Activated naive CD8-positive, alpha-beta T cell treated with anti-CD3 and anti-CD28 coated beads for 36 hours (primary cell): Measurements from ENCODE around the gene RXFP1. TPM values are rescaled to one million over a fixed set of nuclear protein-coding genes. Genes with fewer than 3 reads are reported as not detected.

Source experiments
- DNase-seq: peaks from one replicate; pipeline ENCODE4 v3.0.0; 2021
- H3K27ac Mint-ChIP-seq: one replicate; pipeline ENCODE4 v1.8.0; 2022; ENCODE audit warnings: mild to moderate bottlenecking, moderate library complexity, mixed read lengths
- H3K27me3 Mint-ChIP-seq: one replicate; pipeline ENCODE4 v1.8.0; 2022; ENCODE audit warnings: mild to moderate bottlenecking, mixed read lengths
- H3K36me3 Mint-ChIP-seq: one replicate; pipeline ENCODE4 v1.8.0; 2021; ENCODE audit warnings: mild to moderate bottlenecking, mixed read lengths
- H3K4me1 Mint-ChIP-seq: one replicate; pipeline ENCODE4 v1.8.0; 2021; ENCODE audit warnings: mixed read lengths
- H3K4me3 Mint-ChIP-seq: one replicate; pipeline ENCODE4 v1.8.0; 2022; ENCODE audit warnings: mild to moderate bottlenecking, moderate library complexity, mixed read lengths
- H3K9me3 Mint-ChIP-seq: one replicate; pipeline ENCODE4 v1.8.0; 2022; ENCODE audit warnings: mixed read lengths
- total RNA-seq, 2 experiments: library from RNA; stranded (reverse); gene quantifications; one replicate each; pipeline ENCODE4 v1.2.3, GENCODE V29; 2021

Gene RXFP1
- total RNA-seq, 2 experiments from 2014 or later: not detected

GRCh38 chr4:158667651-158668198, 146.0 kb downstream of the RXFP1 start:
- no peaks in the 10 kb centered on the region for H3K9me3 Mint-ChIP-seq

GRCh38 chr4:158669310-158669709, 147.6 kb downstream of the RXFP1 start:
- Mint-ChIP-seq H3K27ac (no peak overlapping the region), H3K27me3 (no peaks in the 10 kb centered on the region), H3K36me3 (peaks cover 25% of the 10 kb centered on the region), H3K9me3 (no peaks in the 10 kb centered on the region), H3K4me1 (peaks cover 21% of the 10 kb centered on the region), H3K4me3 (no peak overlapping the region)
- DNase-seq: no peak

More at GRCh38 chr4:158667651-158668198, 146.0 kb downstream of the RXFP1 start:
- Mint-ChIP-seq H3K36me3 (peaks cover 25% of the 10 kb centered on the region), H3K27me3 (no peaks in the 10 kb centered on the region), H3K4me3 (no peak overlapping the region), H3K4me1 (peaks cover 19% of the 10 kb centered on the region), H3K27ac (no peak overlapping the region)
- peak; percentile 15 for DNase-seq

GRCh38 chr4:158670975-158671664, 149.4 kb downstream of the RXFP1 start:
- peak overlapping the region; percentile 98 for H3K27ac Mint-ChIP-seq
- H3K27me3 Mint-ChIP-seq: no peaks in the 10 kb centered on the region
- no peaks in the 10 kb centered on the region for H3K9me3 Mint-ChIP-seq
- peak; percentile 72 for DNase-seq
- H3K4me3 Mint-ChIP-seq: peak overlapping the region; percentile 98
- peaks cover 17% of the 10 kb centered on the region for H3K36me3 Mint-ChIP-seq
- peaks cover 21% of the 10 kb centered on the region for H3K4me1 Mint-ChIP-seq

- Mint-ChIP-seq H3K4me3 (peak within 1 kb of the TSS; percentile 98), H3K4me1 (peaks cover 21% of the 10 kb centered on the region), H3K9me3 (no peaks in the 10 kb centered on the region), H3K27ac (peak within 1 kb of the TSS; percentile 98), H3K27me3 (no peaks in the 10 kb centered on the region), H3K36me3 (peaks cover 14% of the 10 kb centered on the region)
- DNase-seq: no peak
These were observed 149.9 kb downstream of the RXFP1 start, which contains the start of gene C4orf46 for GRCh38 chr4:158671665-158671914. C4orf46 (minus strand) TSS chr4:158671887; CDS start chr4:158671801, 86 bp downstream.

- DNase-seq: peak; percentile 98
- Mint-ChIP-seq H3K36me3 (peaks cover 14% of the 10 kb centered on the region), H3K4me3 (peak within 1 kb of the TSS; percentile 98), H3K27ac (peak within 1 kb of the TSS; percentile 98), H3K27me3 (no peaks in the 10 kb centered on the region), H3K4me1 (peaks cover 24% of the 10 kb centered on the region), H3K9me3 (no peaks in the 10 kb centered on the region)
These were observed 150.5 kb downstream of the RXFP1 start, which contains the start of gene ETFDH for GRCh38 chr4:158671915-158672806. ETFDH (plus strand) TSS chr4:158672296; CDS start chr4:158672457, 161 bp downstream.

GRCh38 chr4:158673633-158674032, 152.0 kb downstream of the RXFP1 start:
- DNase-seq: no peak
- H3K36me3 Mint-ChIP-seq: peaks cover 12% of the 10 kb centered on the region
- no peaks in the 10 kb centered on the region for H3K27me3 Mint-ChIP-seq
- H3K4me3 Mint-ChIP-seq: no peak overlapping the region
- no peak overlapping the region for H3K27ac Mint-ChIP-seq
- no peaks in the 10 kb centered on the region for H3K9me3 Mint-ChIP-seq
- H3K4me1 Mint-ChIP-seq: peaks cover 24% of the 10 kb centered on the region

- Mint-ChIP-seq H3K36me3 (peaks cover 4% of the 10 kb centered on the region), H3K9me3 (no peaks in the 10 kb centered on the region), H3K4me1 (peaks cover 11% of the 10 kb centered on the region), H3K27me3 (no peaks in the 10 kb centered on the region), H3K4me3 (no peak overlapping the region), H3K27ac (no peak overlapping the region)
- no peak for DNase-seq
These were observed 154.4 kb downstream of the RXFP1 start for GRCh38 chr4:158676076-158676475.

- DNase-seq: no peak
- peaks cover 6% of the 10 kb centered on the region for H3K36me3 Mint-ChIP-seq
- no peak overlapping the region for H3K27ac Mint-ChIP-seq
- H3K4me1 Mint-ChIP-seq: peaks cover 5% of the 10 kb centered on the region
- no peaks in the 10 kb centered on the region for H3K27me3 Mint-ChIP-seq
- no peak overlapping the region for H3K4me3 Mint-ChIP-seq
- no peaks in the 10 kb centered on the region for H3K9me3 Mint-ChIP-seq
These were observed 157.1 kb downstream of the RXFP1 start for GRCh38 chr4:158678767-158679166.

- H3K36me3 Mint-ChIP-seq: peaks cover 9% of the 10 kb centered on the region
- H3K9me3 Mint-ChIP-seq: no peaks in the 10 kb centered on the region
- peaks cover 3% of the 10 kb centered on the region for H3K4me1 Mint-ChIP-seq
- H3K27ac Mint-ChIP-seq: no peak overlapping the region
- DNase-seq: no peak
- H3K4me3 Mint-ChIP-seq: no peak overlapping the region
- no peaks in the 10 kb centered on the region for H3K27me3 Mint-ChIP-seq
These were observed 159.9 kb downstream of the RXFP1 start for GRCh38 chr4:158681629-158682028.

GRCh38 chr4:158682066-158682465, 160.4 kb downstream of the RXFP1 start:
- H3K9me3 Mint-ChIP-seq: no peaks in the 10 kb centered on the region
- no peaks in the 10 kb centered on the region for H3K27me3 Mint-ChIP-seq
- no peak overlapping the region for H3K4me3 Mint-ChIP-seq
- no peak overlapping the region for H3K27ac Mint-ChIP-seq
- no peaks in the 10 kb centered on the region for H3K4me1 Mint-ChIP-seq
- peaks cover 12% of the 10 kb centered on the region for H3K36me3 Mint-ChIP-seq
- DNase-seq: no peak

GRCh38 chr4:158688813-158689212, 167.1 kb downstream of the RXFP1 start:
- H3K27ac Mint-ChIP-seq: no peak overlapping the region
- no peak overlapping the region for H3K4me3 Mint-ChIP-seq
- DNase-seq: no peak
- H3K9me3 Mint-ChIP-seq: no peaks in the 10 kb centered on the region
- no peaks in the 10 kb centered on the region for H3K4me1 Mint-ChIP-seq
- no peaks in the 10 kb centered on the region for H3K27me3 Mint-ChIP-seq
- peaks cover 10% of the 10 kb centered on the region for H3K36me3 Mint-ChIP-seq

Other genes starting within 250 kb of the RXFP1 start
- gene C4orf46, start 150.0 kb downstream of the RXFP1 start, total RNA-seq: 10 to 100 TPM; 18.9 to 20.9 TPM
- 10 to 100 TPM; 28.5 to 29.0 TPM for gene ETFDH, start 150.4 kb downstream of the RXFP1 start, total RNA-seq
- gene PPID, start 201.5 kb downstream of the RXFP1 start, total RNA-seq: 10 to 100 TPM; 70.8 to 78.2 TPM
- gene FNIP2, start 247.1 kb downstream of the RXFP1 start, total RNA-seq: 10 to 100 TPM; 10.9 to 11.5 TPM